Neural progenitor cell (in vitro differentiated cells): Measurements from ENCODE around the gene USP25.

Experiments used
- CTCF ChIP-seq: fragments of 200-600 bp; sonication (generic); IDR thresholded peaks from 2 replicates; pipeline ENCODE4 v1.5.1; 2017; ENCODE audit warnings: antibody characterized with exemption, mild to moderate bottlenecking
- EZH2 ChIP-seq: fragments of 200-600 bp; sonication (generic); IDR thresholded peaks from 2 replicates; pipeline ENCODE4 v1.6.1; 2017; ENCODE audit warnings: antibody characterized with exemption, mild to moderate bottlenecking, moderate library complexity
- EZH2phosphoT487 ChIP-seq: fragments of 200-600 bp; sonication (generic); IDR thresholded peaks from 2 replicates; pipeline ENCODE4 v1.6.1; 2017; ENCODE audit warnings: antibody characterized with exemption

- TF ChIP-seq EZH2phosphoT487 (no peak), CTCF (no peak), EZH2 (no peak)
Observed at GRCh38 chr21:15768853-15769252, 39.1 kb downstream of the USP25 start.
